Endothelial cell of umbilical vein (primary cell): Measurements from ENCODE around the gene PPFIBP1.
"Not testable (repeated sequence)": the region's sequence is repeated elsewhere in the genome, so short reads cannot be mapped to it uniquely, and the experiment has no call there.

ENCODE experiments used
- EZH2 ChIP-seq: IDR thresholded peaks from 2 replicates; pipeline ENCODE4 v1.6.1; 2012; ENCODE audit warnings: borderline replicate concordance, low read depth, mild to moderate bottlenecking, moderate library complexity, low read length, inconsistent platforms; ENCODE audit not compliant: severe bottlenecking
- JUN ChIP-seq: IDR thresholded peaks from 2 replicates; pipeline ENCODE4 v1.6.1; 2011; ENCODE audit warnings: borderline replicate concordance, low read depth; ENCODE audit not compliant: insufficient read length, insufficient read depth
- POLR2A ChIP-seq: IDR thresholded peaks from 2 replicates; pipeline ENCODE4 v1.6.1; 2012; ENCODE audit warnings: low read depth, mild to moderate bottlenecking, control low read depth, low read length
- POLR2AphosphoS5 ChIP-seq: IDR thresholded peaks from 2 replicates; pipeline ENCODE4 v1.6.1; 2012; ENCODE audit warnings: low read depth, mild to moderate bottlenecking, control low read depth, low read length, moderate library complexity; ENCODE audit not compliant: insufficient read depth
- TF ChIP-seq, protein P1 (sequence below), 2 donors: IDR thresholded peaks; 1 replicate in 1 of 2; 2 replicates in 1 of 2; pipeline ENCODE4 v1.5.1; 2011; ENCODE audit warnings: low read length in 2 of 2, mild to moderate bottlenecking in 2 of 2, moderate library complexity in 2 of 2, control low read depth in 1 of 2, inconsistent platforms in 1 of 2, low read depth in 1 of 2; ENCODE audit not compliant: insufficient read depth in 1 of 2; ENCODE audit errors: extremely low read depth in 1 of 2
- TF ChIP-seq, protein P2 (sequence below): IDR thresholded peaks from 2 replicates; pipeline ENCODE4 v1.6.1; 2011; ENCODE audit not compliant: insufficient read depth, insufficient read length

DNA sequence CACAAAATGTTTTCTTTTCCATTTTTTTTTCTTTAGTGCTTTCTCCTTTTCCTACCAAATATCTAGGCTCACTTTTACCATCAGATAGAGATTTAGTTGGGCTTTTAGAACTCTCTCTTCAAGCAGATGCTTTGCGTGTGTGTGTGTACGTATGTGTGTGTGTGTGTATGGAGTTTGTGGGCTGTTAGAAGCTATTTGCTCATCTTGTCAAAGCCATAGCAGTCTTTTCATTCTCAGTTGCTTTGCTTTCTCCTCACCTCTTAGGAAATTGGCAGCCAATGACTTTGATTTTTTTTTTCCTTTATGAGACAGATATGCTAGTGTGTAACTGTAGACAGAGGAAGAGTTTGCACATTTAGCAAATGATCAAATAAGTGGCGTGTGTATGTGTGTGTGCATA, 57.8 kb downstream of the PPFIBP1 start:
- TF ChIP-seq POLR2A, POLR2AphosphoS5, JUN, EZH2: not testable (repeated sequence)
- TF ChIP-seq, protein P1, sequence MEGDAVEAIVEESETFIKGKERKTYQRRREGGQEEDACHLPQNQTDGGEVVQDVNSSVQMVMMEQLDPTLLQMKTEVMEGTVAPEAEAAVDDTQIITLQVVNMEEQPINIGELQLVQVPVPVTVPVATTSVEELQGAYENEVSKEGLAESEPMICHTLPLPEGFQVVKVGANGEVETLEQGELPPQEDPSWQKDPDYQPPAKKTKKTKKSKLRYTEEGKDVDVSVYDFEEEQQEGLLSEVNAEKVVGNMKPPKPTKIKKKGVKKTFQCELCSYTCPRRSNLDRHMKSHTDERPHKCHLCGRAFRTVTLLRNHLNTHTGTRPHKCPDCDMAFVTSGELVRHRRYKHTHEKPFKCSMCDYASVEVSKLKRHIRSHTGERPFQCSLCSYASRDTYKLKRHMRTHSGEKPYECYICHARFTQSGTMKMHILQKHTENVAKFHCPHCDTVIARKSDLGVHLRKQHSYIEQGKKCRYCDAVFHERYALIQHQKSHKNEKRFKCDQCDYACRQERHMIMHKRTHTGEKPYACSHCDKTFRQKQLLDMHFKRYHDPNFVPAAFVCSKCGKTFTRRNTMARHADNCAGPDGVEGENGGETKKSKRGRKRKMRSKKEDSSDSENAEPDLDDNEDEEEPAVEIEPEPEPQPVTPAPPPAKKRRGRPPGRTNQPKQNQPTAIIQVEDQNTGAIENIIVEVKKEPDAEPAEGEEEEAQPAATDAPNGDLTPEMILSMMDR (IDR thresholded peaks at IDR 0.05; ENCODE audit: extremely low read depth in 1 of 2, insufficient read depth in 1 of 2, low read depth in 1 of 2, low read length in 2 of 2), result not testable (repeated sequence)
- TF ChIP-seq, protein P2, sequence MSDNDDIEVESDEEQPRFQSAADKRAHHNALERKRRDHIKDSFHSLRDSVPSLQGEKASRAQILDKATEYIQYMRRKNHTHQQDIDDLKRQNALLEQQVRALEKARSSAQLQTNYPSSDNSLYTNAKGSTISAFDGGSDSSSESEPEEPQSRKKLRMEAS, result not testable (repeated sequence)
